MM.1S (cell line): ENCODE results near the gene COX14.

Experiments used
- DNase-seq: peaks from one replicate; pipeline ENCODE4 v3.0.0-alpha.2; 2015
- H2AFZ ChIP-seq: fragments of 300-600 bp; sonication (generic); 2 replicates; pipeline ENCODE4 v1.6.0; 2016; ENCODE audit warnings: antibody characterized with exemption, low read length
- H3F3A ChIP-seq: fragments of 300-600 bp; sonication (generic); 2 replicates; pipeline ENCODE4 v1.6.1; 2016; ENCODE audit warnings: mild to moderate bottlenecking, antibody characterized with exemption, low read length, moderate library complexity, mixed read lengths; ENCODE audit not compliant: insufficient read depth
- H3K27ac ChIP-seq: fragments of 300-600 bp; sonication (generic); 2 replicates; pipeline ENCODE4 v1.5.1; 2016; ENCODE audit warnings: mild to moderate bottlenecking, low read length
- H3K27me3 ChIP-seq: fragments of 300-600 bp; sonication (generic); replicated peaks from 2 replicates; pipeline ENCODE4 v1.6.0; 2016; ENCODE audit warnings: low read length; ENCODE audit not compliant: insufficient read depth
- H3K36me3 ChIP-seq: fragments of 300-600 bp; sonication (generic); replicated peaks from 2 replicates; pipeline ENCODE4 v1.6.1; 2016; ENCODE audit warnings: mild to moderate bottlenecking, low read length, mixed read lengths; ENCODE audit not compliant: insufficient read depth
- H3K4me1 ChIP-seq: fragments of 300-600 bp; sonication (generic); 2 replicates; pipeline ENCODE4 v1.6.1; 2016; ENCODE audit warnings: low read length, mixed read lengths
- H3K4me2 ChIP-seq: fragments of 300-600 bp; sonication (generic); 2 replicates; pipeline ENCODE4 v1.6.0; 2016; ENCODE audit warnings: low read depth, low read length
- H3K4me3 ChIP-seq: fragments of 300-600 bp; sonication (generic); 2 replicates; pipeline ENCODE4 v1.5.1; 2016; ENCODE audit warnings: low read length, mixed read lengths
- H3K79me2 ChIP-seq: fragments of 300-600 bp; sonication (generic); 2 replicates; pipeline ENCODE4 v1.6.1; 2016; ENCODE audit warnings: mixed run types, low read length, mixed read lengths
- H3K9ac ChIP-seq: fragments of 300-600 bp; sonication (generic); 2 replicates; pipeline ENCODE4 v1.6.1; 2016; ENCODE audit warnings: low read length, mixed read lengths
- H3K9me2 ChIP-seq: fragments of 300-600 bp; sonication (generic); replicated peaks from 2 replicates; pipeline ENCODE4 v1.6.1; 2016; ENCODE audit warnings: mild to moderate bottlenecking, low read length, mixed read lengths; ENCODE audit not compliant: insufficient read depth
- H3K9me3 ChIP-seq: fragments of 300-600 bp; sonication (generic); replicated peaks from 2 replicates; pipeline ENCODE4 v1.6.1; 2016; ENCODE audit warnings: mild to moderate bottlenecking, low read length, mixed read lengths; ENCODE audit not compliant: insufficient read depth
- H4K20me1 ChIP-seq: fragments of 300-600 bp; sonication (generic); 2 replicates; pipeline ENCODE4 v1.6.1; 2016; ENCODE audit warnings: mild to moderate bottlenecking, low read length, moderate library complexity, mixed read lengths; ENCODE audit not compliant: insufficient read depth
- EZH2 ChIP-seq: fragments of 300-600 bp; sonication (generic); optimal IDR thresholded peaks from 2 replicates; pipeline ENCODE3; 2017; ENCODE audit warnings: low read depth, mild to moderate bottlenecking, antibody characterized with exemption, low read length, mixed read lengths
- EZH2phosphoT487 ChIP-seq: fragments of 300-600 bp; sonication (generic); IDR thresholded peaks from 2 replicates; pipeline ENCODE4 v1.6.1; 2018; ENCODE audit warnings: antibody characterized with exemption, low read length
- TF ChIP-seq, protein P1 (sequence below): fragments of 300-600 bp; sonication (generic); IDR thresholded peaks from 2 replicates; pipeline ENCODE4 v1.5.1; 2016; ENCODE audit warnings: antibody characterized with exemption, low read length, mixed read lengths

COX14 gene

DNA sequence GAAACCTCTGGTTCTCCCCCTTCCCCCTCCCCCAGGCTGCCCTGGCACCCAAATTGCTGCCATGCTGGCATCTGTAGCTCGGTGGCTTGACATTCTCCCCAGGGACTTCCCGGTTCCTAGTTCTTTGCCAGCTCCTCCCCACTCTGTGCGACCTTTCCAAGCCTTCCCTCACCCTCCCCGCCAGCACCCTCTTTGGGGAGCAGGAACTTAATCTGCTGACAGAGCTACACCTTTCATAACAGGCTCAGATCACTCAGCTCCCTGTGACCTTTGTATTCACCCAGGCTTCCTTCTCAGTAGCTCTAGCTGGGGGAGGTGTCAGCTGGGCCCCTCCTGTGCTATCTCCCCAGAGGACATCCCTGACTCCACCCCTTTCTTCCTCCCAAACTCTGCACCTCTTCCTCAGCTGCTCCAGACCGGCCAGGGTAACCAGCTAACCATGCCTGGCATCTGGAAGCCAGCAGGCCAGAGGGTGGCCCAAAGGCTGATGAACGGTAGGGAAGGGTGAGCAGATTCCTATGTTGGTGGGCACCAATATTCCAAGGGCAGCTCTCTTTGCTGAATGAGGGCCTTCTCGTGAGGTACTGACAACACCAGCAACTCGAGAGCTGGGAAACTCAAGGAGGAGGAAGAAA lies 1.8 kb upstream of the COX14 start:
- no peak for TF ChIP-seq EZH2
- TF ChIP-seq, protein P1, sequence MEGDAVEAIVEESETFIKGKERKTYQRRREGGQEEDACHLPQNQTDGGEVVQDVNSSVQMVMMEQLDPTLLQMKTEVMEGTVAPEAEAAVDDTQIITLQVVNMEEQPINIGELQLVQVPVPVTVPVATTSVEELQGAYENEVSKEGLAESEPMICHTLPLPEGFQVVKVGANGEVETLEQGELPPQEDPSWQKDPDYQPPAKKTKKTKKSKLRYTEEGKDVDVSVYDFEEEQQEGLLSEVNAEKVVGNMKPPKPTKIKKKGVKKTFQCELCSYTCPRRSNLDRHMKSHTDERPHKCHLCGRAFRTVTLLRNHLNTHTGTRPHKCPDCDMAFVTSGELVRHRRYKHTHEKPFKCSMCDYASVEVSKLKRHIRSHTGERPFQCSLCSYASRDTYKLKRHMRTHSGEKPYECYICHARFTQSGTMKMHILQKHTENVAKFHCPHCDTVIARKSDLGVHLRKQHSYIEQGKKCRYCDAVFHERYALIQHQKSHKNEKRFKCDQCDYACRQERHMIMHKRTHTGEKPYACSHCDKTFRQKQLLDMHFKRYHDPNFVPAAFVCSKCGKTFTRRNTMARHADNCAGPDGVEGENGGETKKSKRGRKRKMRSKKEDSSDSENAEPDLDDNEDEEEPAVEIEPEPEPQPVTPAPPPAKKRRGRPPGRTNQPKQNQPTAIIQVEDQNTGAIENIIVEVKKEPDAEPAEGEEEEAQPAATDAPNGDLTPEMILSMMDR, result no peak
- no peak for TF ChIP-seq EZH2phosphoT487
- no peaks in the 10 kb centered on the region for H3K36me3 ChIP-seq
- H3K9ac ChIP-seq, result peak overlapping the region; percentile 74
- H2AFZ ChIP-seq, result peak overlapping the region; percentile 63
- H3K9me2 ChIP-seq, result no peaks in the 10 kb centered on the region
- H3F3A ChIP-seq, result peaks cover 34% of the 10 kb centered on the region
- H3K4me1 ChIP-seq, result peaks cover 32% of the 10 kb centered on the region
- H3K4me3 ChIP-seq, result peak overlapping the region; percentile 58
- no peaks in the 10 kb centered on the region for H3K27me3 ChIP-seq
- H3K4me2 ChIP-seq, result peak overlapping the region; percentile 98
- peaks cover 31% of the 10 kb centered on the region for H3K79me2 ChIP-seq
- peak overlapping the region; percentile 98 for H3K27ac ChIP-seq
- H3K9me3 ChIP-seq, result no peaks in the 10 kb centered on the region
- no peaks in the 10 kb centered on the region for H4K20me1 ChIP-seq
- peak; percentile 85 for DNase-seq

GRCh38 chr12:50110762-50111351 lies 1.2 kb upstream of the COX14 start:
- Histone ChIP-seq H3K9me2 (no peaks in the 10 kb centered on the region), H3K27me3 (no peaks in the 10 kb centered on the region), H3F3A (peaks cover 34% of the 10 kb centered on the region), H3K4me1 (peaks cover 32% of the 10 kb centered on the region), H2AFZ (peak overlapping the region; percentile 64), H3K4me2 (peak overlapping the region; percentile 98), H3K9me3 (no peaks in the 10 kb centered on the region), H3K79me2 (peaks cover 37% of the 10 kb centered on the region), H4K20me1 (no peaks in the 10 kb centered on the region), H3K36me3 (no peaks in the 10 kb centered on the region), H3K27ac (peak overlapping the region; percentile 98), H3K9ac (peak overlapping the region; percentile 74), H3K4me3 (peak overlapping the region; percentile 58)
- TF ChIP-seq EZH2phosphoT487 (no peak), EZH2 (no peak)
- TF ChIP-seq, protein P1, result no peak
- DNase-seq, result peak; percentile 92

DNA sequence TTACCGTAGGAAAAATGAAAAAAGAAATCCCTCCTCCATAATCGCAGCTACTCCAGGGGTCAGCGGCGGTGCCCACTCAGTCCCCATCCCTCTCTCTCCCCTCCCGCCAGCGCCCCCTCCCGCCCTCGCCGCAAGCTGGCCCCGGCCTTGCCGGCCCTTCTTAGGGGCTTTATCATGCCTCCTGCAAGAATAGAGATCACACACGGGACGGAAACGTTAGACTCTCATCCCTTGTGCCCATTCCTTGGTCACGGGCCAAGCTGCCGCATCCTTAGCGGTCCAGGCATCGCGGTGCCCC lies 692 bp upstream of the COX14 start:
- peaks cover 32% of the 10 kb centered on the region for H3K4me1 ChIP-seq
- H3K9ac ChIP-seq, result peak overlapping the region; percentile 74

More for the DNA sequence above, 692 bp upstream of the COX14 start:
- Histone ChIP-seq H3K9me3 (no peaks in the 10 kb centered on the region), H3K4me3 (peak overlapping the region; percentile 58), H3K79me2 (peaks cover 42% of the 10 kb centered on the region), H3K36me3 (no peaks in the 10 kb centered on the region), H2AFZ (peak overlapping the region; percentile 64), H3K27ac (peak overlapping the region; percentile 98), H3K4me2 (peak overlapping the region; percentile 98), H3K9me2 (no peaks in the 10 kb centered on the region), H4K20me1 (no peaks in the 10 kb centered on the region), H3K27me3 (no peaks in the 10 kb centered on the region), H3F3A (peaks cover 34% of the 10 kb centered on the region)
- TF ChIP-seq EZH2 (no peak), EZH2phosphoT487 (no peak)
- TF ChIP-seq, protein P1, result no peak
- no peak for DNase-seq
